GM23248 (cell line): ENCODE data around the gene STRADB.

ENCODE experiments used
- EZH2 ChIP-seq: fragments of 200-600 bp; sonication (generic); IDR thresholded peaks from 2 replicates; pipeline ENCODE4 v1.6.1; 2018; ENCODE audit warnings: antibody characterized with exemption, mild to moderate bottlenecking; ENCODE audit not compliant: insufficient read depth, poor library complexity, severe bottlenecking
- EZH2phosphoT487 ChIP-seq: fragments of 200-600 bp; sonication (generic); IDR thresholded peaks from 2 replicates; pipeline ENCODE4 v1.6.1; 2018; ENCODE audit warnings: antibody characterized with exemption, moderate library complexity, mild to moderate bottlenecking, low read depth; ENCODE audit not compliant: insufficient read depth

- TF ChIP-seq EZH2 (no peak), EZH2phosphoT487 (no peak)
Observed at GRCh38 chr2:201411421-201411820, 40.1 kb upstream of the STRADB start.
